ENCODE results near the gene KIF17. TPM values are rescaled to one million over a fixed set of nuclear protein-coding genes. Genes with fewer than 3 reads are reported as not detected.

KIF17 gene
- total and polyA plus RNA-seq, 2 of the 4 experiments (the other 2 are of a cell fraction): 4.5 to 5.7 TPM

DNA sequence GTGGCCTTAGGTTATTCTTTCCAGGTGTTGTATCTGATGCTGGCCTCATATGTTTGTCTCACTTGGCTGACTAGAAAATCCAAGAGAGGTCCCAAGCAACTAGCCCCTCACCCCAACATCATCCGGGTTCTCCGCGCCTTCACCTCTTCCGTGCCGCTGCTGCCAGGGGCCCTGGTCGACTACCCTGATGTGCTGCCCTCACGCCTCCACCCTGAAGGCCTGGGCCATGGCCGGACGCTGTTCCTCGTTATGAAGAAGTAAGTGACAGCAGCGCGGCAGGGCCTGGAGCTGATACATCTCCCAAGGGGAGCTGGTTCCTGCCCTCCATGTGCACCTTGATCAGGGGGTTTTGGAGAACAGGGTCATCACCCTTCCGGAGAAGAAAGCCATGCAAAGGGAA, 73.4 kb downstream of the KIF17 start:
- Histone ChIP-seq H4K5ac (ENCODE audit: low read depth, low read length) (no peak overlapping the region), H3K14ac (replicated peaks; ENCODE audit: low read depth, low read length) (no peak overlapping the region), H3K27me3 (ENCODE audit: control insufficient read depth, insufficient read depth, low read length) (no peaks in the 10 kb centered on the region), H3K18ac (ENCODE audit: low read depth, low read length) (no peak overlapping the region), H3K79me1 (ENCODE audit: low read depth in 1 of 2, low read length in 2 of 2) (no peaks in the 10 kb centered on the region; a peak in 1 of 4 replicates), H3K4ac (ENCODE audit: low read depth, low read length) (no peak overlapping the region), H2AFZ (replicated peaks; ENCODE audit: low read length, poor library complexity) (no peak overlapping the region), H2BK20ac (ENCODE audit: low read depth, low read length) (no peak overlapping the region), H3K36me3 (ENCODE audit: control insufficient read depth, insufficient read depth, low read length) (peaks cover 50% of the 10 kb centered on the region), H4K8ac (ENCODE audit: low read depth in 2 of 2, low read length in 2 of 2) (no peak overlapping the region), H3K9me3 (ENCODE audit: control insufficient read depth, insufficient read depth, low read length) (no peaks in the 10 kb centered on the region), H2BK15ac (ENCODE audit: low read depth, low read length) (no peak overlapping the region), H3K27ac (ENCODE audit: insufficient read depth, low read length) (no peak overlapping the region), H3K4me3 (ENCODE audit: insufficient read depth, low read depth, low read length) (no peak overlapping the region), H3K23ac (ENCODE audit: low read depth, low read length) (no peak overlapping the region), H4K91ac (ENCODE audit: insufficient read depth, low read depth, low read length) (no peak overlapping the region), H4K20me1 (ENCODE audit: insufficient read depth, low read length) (peaks cover 5% of the 10 kb centered on the region; the same call in 1 of the 2 replicates), H3K4me1 (ENCODE audit: control insufficient read depth, insufficient read depth, low read length) (no peaks in the 10 kb centered on the region), H3K56ac (ENCODE audit: extremely low read depth, insufficient read depth, low read length) (no peak overlapping the region), H2BK5ac (ENCODE audit: low read depth, low read length, poor library complexity, severe bottlenecking) (no peak overlapping the region), H2AK5ac (ENCODE audit: low read depth, low read length) (no peak overlapping the region), H3K9me1 (ENCODE audit: insufficient read depth, low read length) (no peaks in the 10 kb centered on the region), H3K9ac (ENCODE audit: low read depth, low read length) (no peak overlapping the region), H2BK120ac (ENCODE audit: low read depth, low read length) (no peak overlapping the region), H2AK9ac (replicated peaks; ENCODE audit: low read depth, low read length, poor library complexity) (no peak overlapping the region), H3K4me2 (ENCODE audit: low read depth, low read length) (no peak overlapping the region)
- ATAC-seq (ENCODE audit: low read depth): no peak
- POLR2A ChIA-PET (ENCODE audit: unreplicated experiment): no interaction called here
- no peak for DNase-seq
- dilution Hi-C loops (cut with HindIII; ENCODE audit: low sequenced_read_pairs, unreplicated experiment) (no loop called here), intact Hi-C loops (cut with micrococcal nuclease) (loop anchor here (5.0 kb wide), 1 partner anchor 432 kb away; no protein-coding TSS in a partner anchor), in situ Hi-C loops (cut with MboI; ENCODE audit: low sequenced_read_pairs) (loop anchor here (25.0 kb wide), 1 partner anchor 432 kb away; no protein-coding TSS in a partner anchor)
- BruUV-seq (replicated peaks): no TSS peak
- TF ChIP-seq MAZ (IDR thresholded peaks at IDR 0.05; ENCODE audit: borderline replicate concordance, low read depth, low read length) (no peak), RAD21 (IDR thresholded peaks at IDR 0.05; ENCODE audit: low read length) (no peak), MXI1 (IDR thresholded peaks at IDR 0.05; ENCODE audit: borderline replicate concordance, low read depth, low read length) (no peak), CEBPB (IDR thresholded peaks at IDR 0.05; ENCODE audit: low read depth, low read length) (no peak), POLR2A (IDR thresholded peaks at IDR 0.05; ENCODE audit: low read depth, low read length) (no peak), RCOR1 (IDR thresholded peaks at IDR 0.05; ENCODE audit: insufficient replicate concordance, low read length) (no peak), FOS (IDR thresholded peaks at IDR 0.05; ENCODE audit: low read depth, low read length) (no peak), RFX5 (IDR thresholded peaks at IDR 0.05; ENCODE audit: low read depth, low read length) (no peak)
- TF ChIP-seq, protein P1, sequence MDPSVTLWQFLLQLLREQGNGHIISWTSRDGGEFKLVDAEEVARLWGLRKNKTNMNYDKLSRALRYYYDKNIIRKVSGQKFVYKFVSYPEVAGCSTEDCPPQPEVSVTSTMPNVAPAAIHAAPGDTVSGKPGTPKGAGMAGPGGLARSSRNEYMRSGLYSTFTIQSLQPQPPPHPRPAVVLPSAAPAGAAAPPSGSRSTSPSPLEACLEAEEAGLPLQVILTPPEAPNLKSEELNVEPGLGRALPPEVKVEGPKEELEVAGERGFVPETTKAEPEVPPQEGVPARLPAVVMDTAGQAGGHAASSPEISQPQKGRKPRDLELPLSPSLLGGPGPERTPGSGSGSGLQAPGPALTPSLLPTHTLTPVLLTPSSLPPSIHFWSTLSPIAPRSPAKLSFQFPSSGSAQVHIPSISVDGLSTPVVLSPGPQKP (IDR thresholded peaks at IDR 0.05; ENCODE audit: borderline replicate concordance, low read depth, low read length): no peak
- no CpG with 5 or more reads among the region's 13 CpGs for WGBS, 2 experiments (ENCODE audit: extremely low coverage in 2 of 2, insufficient read length in 1 of 2)
- CTCF ChIA-PET: no interaction called here

Measured in IMR-90 (cell line).